ENCODE measurements around the gene OTUD7B. TPM values are rescaled to one million over a fixed set of nuclear protein-coding genes. Genes with fewer than 3 reads are reported as not detected.

Gene OTUD7B
- total and polyA plus RNA-seq, 2 experiments from 2014 or later: 3.6 to 17.8 TPM

GRCh38 chr1:150034336-150034735 is 23.8 kb upstream of the OTUD7B start:
- H3K36me3 ChIP-seq (replicated peaks; ENCODE audit: insufficient read depth, low read depth): no peaks in the 10 kb centered on the region
- H2AFZ ChIP-seq: no peak overlapping the region
- no peaks in the 10 kb centered on the region for H3K4me1 ChIP-seq (ENCODE audit: insufficient read depth)
- no peak for TF ChIP-seq EZH2phosphoT487 (IDR thresholded peaks at IDR 0.05; ENCODE audit: low read depth, severe bottlenecking, unreplicated experiment)
- TF ChIP-seq CTCF (IDR thresholded peaks at IDR 0.05; ENCODE audit: poor library complexity): no peak
- TF ChIP-seq EZH2 (IDR thresholded peaks at IDR 0.05; ENCODE audit: borderline replicate concordance): no peak
- no peak overlapping the region for H3K27ac ChIP-seq
- H3K4me2 ChIP-seq: no peak overlapping the region
- no peak for DNase-seq (ENCODE audit: low spot score)
- no peaks in the 10 kb centered on the region for H3K79me2 ChIP-seq
- no peaks in the 10 kb centered on the region for H4K20me1 ChIP-seq (ENCODE audit: insufficient read depth, poor library complexity, severe bottlenecking)
- H3K9me2 ChIP-seq (replicated peaks; ENCODE audit: insufficient read depth): no peaks in the 10 kb centered on the region
- no peaks in the 10 kb centered on the region for H3K9me3 ChIP-seq (ENCODE audit: low read depth)
- no peaks in the 10 kb centered on the region for H3K27me3 ChIP-seq
- no peak overlapping the region for H3K4me3 ChIP-seq

GRCh38 chr1:150028322-150028721 is 17.8 kb upstream of the OTUD7B start:
- H4K20me1 ChIP-seq (ENCODE audit: insufficient read depth, poor library complexity, severe bottlenecking): no peaks in the 10 kb centered on the region
- H3K4me1 ChIP-seq (ENCODE audit: insufficient read depth): no peaks in the 10 kb centered on the region
- no peaks in the 10 kb centered on the region for H3K79me2 ChIP-seq
- H3K27ac ChIP-seq: no peak overlapping the region
- DNase-seq (ENCODE audit: low spot score): no peak
- TF ChIP-seq CTCF (IDR thresholded peaks at IDR 0.05; ENCODE audit: poor library complexity): no peak
- TF ChIP-seq EZH2 (IDR thresholded peaks at IDR 0.05; ENCODE audit: borderline replicate concordance): no peak
- TF ChIP-seq EZH2phosphoT487 (IDR thresholded peaks at IDR 0.05; ENCODE audit: low read depth, severe bottlenecking, unreplicated experiment): no peak
- 100% methylated on average over 1 of the region's 1 CpG for WGBS (ENCODE audit: low lambda C conversion rate, missing lambda C conversion rate)
- H3K9me3 ChIP-seq (ENCODE audit: low read depth): no peaks in the 10 kb centered on the region
- no peaks in the 10 kb centered on the region for H3K27me3 ChIP-seq
- no peak overlapping the region for H2AFZ ChIP-seq
- no peak overlapping the region for H3K4me2 ChIP-seq
- H3K36me3 ChIP-seq (replicated peaks; ENCODE audit: insufficient read depth, low read depth): no peaks in the 10 kb centered on the region
- no peaks in the 10 kb centered on the region for H3K9me2 ChIP-seq (replicated peaks; ENCODE audit: insufficient read depth)
- no peak overlapping the region for H3K4me3 ChIP-seq

GRCh38 chr1:150024156-150024555 is 13.6 kb upstream of the OTUD7B start:
- 81% methylated on average over 2 of the region's 2 CpGs for WGBS (ENCODE audit: low lambda C conversion rate, missing lambda C conversion rate)
- peaks cover 13% of the 10 kb centered on the region for H3K4me1 ChIP-seq (ENCODE audit: insufficient read depth)
- no peak for DNase-seq (ENCODE audit: low spot score)
- H2AFZ ChIP-seq: no peak overlapping the region
- no peaks in the 10 kb centered on the region for H3K36me3 ChIP-seq (replicated peaks; ENCODE audit: insufficient read depth, low read depth)
- H3K4me2 ChIP-seq: no peak overlapping the region
- no peaks in the 10 kb centered on the region for H4K20me1 ChIP-seq (ENCODE audit: insufficient read depth, poor library complexity, severe bottlenecking)
- no peak overlapping the region for H3K4me3 ChIP-seq
- H3K27me3 ChIP-seq: no peaks in the 10 kb centered on the region
- H3K9me2 ChIP-seq (replicated peaks; ENCODE audit: insufficient read depth): no peaks in the 10 kb centered on the region
- no peak for TF ChIP-seq CTCF (IDR thresholded peaks at IDR 0.05; ENCODE audit: poor library complexity)
- TF ChIP-seq EZH2 (IDR thresholded peaks at IDR 0.05; ENCODE audit: borderline replicate concordance): no peak
- TF ChIP-seq EZH2phosphoT487 (IDR thresholded peaks at IDR 0.05; ENCODE audit: low read depth, severe bottlenecking, unreplicated experiment): no peak
- H3K79me2 ChIP-seq: no peaks in the 10 kb centered on the region
- H3K9me3 ChIP-seq (ENCODE audit: low read depth): no peaks in the 10 kb centered on the region
- no peak overlapping the region for H3K27ac ChIP-seq

- Histone ChIP-seq H3K9me3 (ENCODE audit: low read depth) (no peaks in the 10 kb centered on the region), H3K4me2 (no peak overlapping the region), H4K20me1 (ENCODE audit: insufficient read depth, poor library complexity, severe bottlenecking) (no peaks in the 10 kb centered on the region), H3K9me2 (replicated peaks; ENCODE audit: insufficient read depth) (no peaks in the 10 kb centered on the region), H3K4me1 (ENCODE audit: insufficient read depth) (peaks cover 17% of the 10 kb centered on the region), H2AFZ (no peak overlapping the region), H3K27ac (peak overlapping the region; percentile 94), H3K36me3 (replicated peaks; ENCODE audit: insufficient read depth, low read depth) (no peaks in the 10 kb centered on the region), H3K4me3 (no peak overlapping the region), H3K27me3 (no peaks in the 10 kb centered on the region), H3K79me2 (no peaks in the 10 kb centered on the region)
- no peak for TF ChIP-seq CTCF (IDR thresholded peaks at IDR 0.05; ENCODE audit: poor library complexity)
- no peak for TF ChIP-seq EZH2 (IDR thresholded peaks at IDR 0.05; ENCODE audit: borderline replicate concordance)
- peak; percentile 55 for DNase-seq (ENCODE audit: low spot score)
- WGBS (ENCODE audit: low lambda C conversion rate, missing lambda C conversion rate): 67% methylated on average over 6 of the region's 6 CpGs
Observed at GRCh38 chr1:150022357-150022756, 11.8 kb upstream of the OTUD7B start.
